ENCODE measurements around the gene PFKFB3.

The PFKFB3 gene

GRCh38 chr10:6228647-6229046 lies 25.9 kb downstream of the PFKFB3 start:
- ChIA-PET POLR2A (no interaction called here), CTCF (no interaction called here)
- DNase-seq (ENCODE audit: extremely low spot score): no peak
- TF ChIP-seq SUZ12 (IDR thresholded peaks at IDR 0.05) (no peak), SP1 (IDR thresholded peaks at IDR 0.05) (no peak), PKNOX1 (IDR thresholded peaks at IDR 0.05) (no peak), LEF1 (IDR thresholded peaks at IDR 0.05; ENCODE audit: borderline replicate concordance) (no peak), TARDBP (IDR thresholded peaks at IDR 0.05) (no peak), HDGF (IDR thresholded peaks at IDR 0.05; ENCODE audit: borderline replicate concordance) (no peak), FOXA1 (IDR thresholded peaks at IDR 0.05) (no peak), ARNT (IDR thresholded peaks at IDR 0.05) (no peak), BHLHE40 (IDR thresholded peaks at IDR 0.05; ENCODE audit: borderline replicate concordance) (no peak), ZNF384 (IDR thresholded peaks at IDR 0.05) (no peak)

DNA sequence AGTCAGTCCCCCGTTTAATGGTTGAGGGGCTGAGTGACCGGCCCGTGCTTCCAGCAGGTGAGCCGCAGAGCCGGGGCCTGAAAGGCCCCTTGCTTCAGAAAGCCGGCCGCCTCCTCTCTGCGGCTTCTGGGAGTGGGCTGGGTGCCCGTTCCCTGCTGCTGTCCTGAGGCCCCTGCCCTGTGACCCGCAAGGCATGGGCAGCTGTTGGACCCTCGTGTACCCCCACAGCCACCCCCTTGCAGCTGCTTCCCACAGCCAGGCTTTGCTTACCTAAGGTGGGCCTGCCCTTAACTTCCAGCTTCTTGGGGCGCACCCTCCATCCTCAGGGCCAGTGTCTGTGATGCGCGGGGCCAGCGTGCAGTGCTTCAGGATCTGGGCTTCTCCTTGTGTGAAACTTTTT lies 26.6 kb downstream of the PFKFB3 start:
- CTCF ChIA-PET: no interaction called here
- POLR2A ChIA-PET: no interaction called here

GRCh38 chr10:6229746-6230145 lies 27.0 kb downstream of the PFKFB3 start:
- TF ChIP-seq SP1 (IDR thresholded peaks at IDR 0.05) (no peak), CTBP1 (IDR thresholded peaks at IDR 0.05; ENCODE audit: borderline replicate concordance) (no peak)
- ChIA-PET POLR2A (no interaction called here), CTCF (no interaction called here)
- no peak for DNase-seq (ENCODE audit: extremely low spot score)

More for the DNA sequence above, 26.6 kb downstream of the PFKFB3 start:
- TF ChIP-seq HDGF (IDR thresholded peaks at IDR 0.05; ENCODE audit: borderline replicate concordance) (no peak), FOXK2 (IDR thresholded peaks at IDR 0.05) (no peak), NFRKB (IDR thresholded peaks at IDR 0.05) (no peak), SUZ12 (IDR thresholded peaks at IDR 0.05) (no peak), TARDBP (IDR thresholded peaks at IDR 0.05) (no peak), FOXA1 (IDR thresholded peaks at IDR 0.05) (no peak), BHLHE40 (IDR thresholded peaks at IDR 0.05; ENCODE audit: borderline replicate concordance) (no peak), ZNF384 (IDR thresholded peaks at IDR 0.05) (no peak), SP1 (IDR thresholded peaks at IDR 0.05) (no peak), ELF4 (IDR thresholded peaks at IDR 0.05) (no peak), CTBP1 (IDR thresholded peaks at IDR 0.05; ENCODE audit: borderline replicate concordance) (no peak), ARNT (IDR thresholded peaks at IDR 0.05) (no peak), LEF1 (IDR thresholded peaks at IDR 0.05; ENCODE audit: borderline replicate concordance) (no peak)
- no peak for DNase-seq (ENCODE audit: extremely low spot score)

GRCh38 chr10:6230315-6230714 lies 27.6 kb downstream of the PFKFB3 start:
- TF ChIP-seq FOXA1 (IDR thresholded peaks at IDR 0.05): no peak
- TF ChIP-seq FOXM1 (IDR thresholded peaks at IDR 0.05; ENCODE audit: borderline replicate concordance): no peak
- TF ChIP-seq HDGF (IDR thresholded peaks at IDR 0.05; ENCODE audit: borderline replicate concordance): no peak
- TF ChIP-seq LEF1 (IDR thresholded peaks at IDR 0.05; ENCODE audit: borderline replicate concordance): no peak
- no peak for TF ChIP-seq BHLHE40 (IDR thresholded peaks at IDR 0.05; ENCODE audit: borderline replicate concordance)
- no peak for TF ChIP-seq ARNT (IDR thresholded peaks at IDR 0.05)
- no peak for TF ChIP-seq ZNF384 (IDR thresholded peaks at IDR 0.05)
- no peak for TF ChIP-seq CTBP1 (IDR thresholded peaks at IDR 0.05; ENCODE audit: borderline replicate concordance)
- no peak for TF ChIP-seq TARDBP (IDR thresholded peaks at IDR 0.05)
- TF ChIP-seq L3MBTL2 (conservative IDR thresholded peaks at IDR 0.05): no peak
- no peak for TF ChIP-seq SUZ12 (IDR thresholded peaks at IDR 0.05)
- TF ChIP-seq PKNOX1 (IDR thresholded peaks at IDR 0.05): no peak
- TF ChIP-seq ELF4 (IDR thresholded peaks at IDR 0.05): no peak
- no peak for TF ChIP-seq SP1 (IDR thresholded peaks at IDR 0.05)
- no peak for TF ChIP-seq FOXK2 (IDR thresholded peaks at IDR 0.05)
- POLR2A ChIA-PET: no interaction called here
- no peak for DNase-seq (ENCODE audit: extremely low spot score)
- CTCF ChIA-PET: no interaction called here

- TF ChIP-seq FOXK2 (IDR thresholded peaks at IDR 0.05) (no peak), PKNOX1 (IDR thresholded peaks at IDR 0.05) (no peak), NFRKB (IDR thresholded peaks at IDR 0.05) (no peak), CTBP1 (IDR thresholded peaks at IDR 0.05; ENCODE audit: borderline replicate concordance) (no peak), SP1 (IDR thresholded peaks at IDR 0.05) (no peak), BHLHE40 (IDR thresholded peaks at IDR 0.05; ENCODE audit: borderline replicate concordance) (no peak), ARNT (IDR thresholded peaks at IDR 0.05) (no peak), SUZ12 (IDR thresholded peaks at IDR 0.05) (no peak), FOXM1 (IDR thresholded peaks at IDR 0.05; ENCODE audit: borderline replicate concordance) (no peak), LEF1 (IDR thresholded peaks at IDR 0.05; ENCODE audit: borderline replicate concordance) (no peak), FOXA1 (IDR thresholded peaks at IDR 0.05) (no peak), HDGF (IDR thresholded peaks at IDR 0.05; ENCODE audit: borderline replicate concordance) (no peak), ZNF384 (IDR thresholded peaks at IDR 0.05) (no peak), TARDBP (IDR thresholded peaks at IDR 0.05) (no peak)
- DNase-seq (ENCODE audit: extremely low spot score): no peak
- CTCF ChIA-PET: no interaction called here
- POLR2A ChIA-PET: no interaction called here
Observed at GRCh38 chr10:6231146-6231545, 28.4 kb downstream of the PFKFB3 start.

DNA sequence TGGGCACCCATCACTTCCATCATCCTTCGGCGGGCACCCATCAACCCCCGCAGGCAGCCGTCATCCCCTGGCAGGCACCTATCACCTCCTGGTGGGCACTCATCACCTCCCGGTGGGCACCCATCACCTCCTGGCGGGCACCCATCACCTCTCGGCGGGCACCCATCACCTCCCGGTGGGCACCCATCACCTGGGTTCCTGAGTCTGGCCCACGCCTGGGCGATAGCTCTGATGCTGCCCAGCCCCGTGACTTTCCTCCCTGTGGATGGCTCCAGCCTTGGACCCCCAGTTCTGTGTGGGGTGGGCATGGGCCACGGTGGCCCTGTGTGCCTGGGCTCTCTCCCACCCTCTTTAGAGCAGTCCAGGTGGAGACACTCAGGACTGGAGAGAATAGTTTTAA lies 29.0 kb downstream of the PFKFB3 start:
- POLR2A ChIA-PET: no interaction called here
- CTCF ChIA-PET: no interaction called here
- no peak for TF ChIP-seq NFRKB (IDR thresholded peaks at IDR 0.05)
- TF ChIP-seq ARNT (IDR thresholded peaks at IDR 0.05): no peak
- no peak for TF ChIP-seq TARDBP (IDR thresholded peaks at IDR 0.05)
- TF ChIP-seq FOXA1 (IDR thresholded peaks at IDR 0.05): no peak
- TF ChIP-seq HDGF (IDR thresholded peaks at IDR 0.05; ENCODE audit: borderline replicate concordance): no peak
- TF ChIP-seq SUZ12 (IDR thresholded peaks at IDR 0.05): no peak
- no peak for TF ChIP-seq LEF1 (IDR thresholded peaks at IDR 0.05; ENCODE audit: borderline replicate concordance)
- TF ChIP-seq PKNOX1 (IDR thresholded peaks at IDR 0.05): no peak
- no peak for TF ChIP-seq L3MBTL2 (conservative IDR thresholded peaks at IDR 0.05)
- TF ChIP-seq BHLHE40 (IDR thresholded peaks at IDR 0.05; ENCODE audit: borderline replicate concordance): no peak
- TF ChIP-seq FOXM1 (IDR thresholded peaks at IDR 0.05; ENCODE audit: borderline replicate concordance): no peak
- TF ChIP-seq CTBP1 (IDR thresholded peaks at IDR 0.05; ENCODE audit: borderline replicate concordance): no peak
- no peak for TF ChIP-seq ELF4 (IDR thresholded peaks at IDR 0.05)
- TF ChIP-seq FOXK2 (IDR thresholded peaks at IDR 0.05): no peak
- TF ChIP-seq ZNF384 (IDR thresholded peaks at IDR 0.05): no peak
- no peak for TF ChIP-seq SP1 (IDR thresholded peaks at IDR 0.05)
- DNase-seq (ENCODE audit: extremely low spot score): no peak
